HG02943 (cell line): Measurements from ENCODE around the gene MEIS2.

Source experiments
- ATAC-seq: cut with Tn5 transposase; IDR thresholded peaks from one replicate; pipeline ENCODE4 v1.9.1; 2021; ENCODE audit warnings: mild to moderate bottlenecking, low read depth, moderate library complexity; ENCODE audit not compliant: unreplicated experiment

MEIS2 gene

GRCh38 chr15:36940636-36941260, 159.6 kb downstream of the MEIS2 start:
- no peak for ATAC-seq

GRCh38 chr15:36940219-36940618, 160.1 kb downstream of the MEIS2 start:
- no peak for ATAC-seq

DNA sequence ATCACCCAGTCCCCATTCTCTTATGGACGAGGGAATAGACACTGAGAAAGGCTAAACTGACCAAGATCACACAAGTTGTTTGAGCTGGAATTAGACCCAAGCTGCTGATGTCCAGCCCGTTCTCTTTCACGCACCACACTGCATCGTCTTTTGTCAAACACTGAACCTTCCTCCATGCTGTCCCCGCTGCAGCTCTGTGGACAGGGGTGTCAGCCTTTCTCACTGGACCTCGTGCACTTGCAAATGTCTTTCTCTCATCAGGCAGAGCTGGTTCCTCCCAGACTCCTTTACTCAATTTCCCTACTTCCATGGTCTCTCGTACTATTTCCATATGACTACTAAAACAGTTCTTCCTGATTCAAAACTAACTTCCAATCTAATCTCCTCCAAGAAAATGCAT, 161.6 kb downstream of the MEIS2 start:
- no peak for ATAC-seq

DNA sequence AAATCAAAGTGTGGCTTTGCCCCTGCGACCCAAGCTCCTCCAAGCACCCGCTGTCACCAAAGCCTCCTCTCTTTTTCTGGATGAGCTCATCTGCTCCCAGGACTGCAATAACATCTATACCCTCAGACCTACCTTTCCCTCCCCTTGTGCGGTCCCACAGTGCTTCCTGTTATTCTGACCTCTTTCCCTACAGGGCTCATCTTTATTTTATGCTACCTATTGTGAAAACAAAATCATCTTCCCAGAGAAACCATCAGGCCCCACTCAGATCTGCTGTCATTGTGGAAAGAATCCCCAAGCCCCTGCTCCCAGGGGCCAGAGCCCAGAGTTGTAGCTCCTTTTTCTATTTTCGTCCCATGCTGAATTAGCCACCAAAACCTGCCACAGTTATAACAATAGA, 162.2 kb downstream of the MEIS2 start:
- ATAC-seq, result no peak

GRCh38 chr15:36936613-36937012, 163.7 kb downstream of the MEIS2 start:
- no peak for ATAC-seq

- no peak for ATAC-seq
Measured at GRCh38 chr15:36933255-36933990, 166.9 kb downstream of the MEIS2 start.

GRCh38 chr15:36932070-36932469, 168.3 kb downstream of the MEIS2 start:
- no peak for ATAC-seq

DNA sequence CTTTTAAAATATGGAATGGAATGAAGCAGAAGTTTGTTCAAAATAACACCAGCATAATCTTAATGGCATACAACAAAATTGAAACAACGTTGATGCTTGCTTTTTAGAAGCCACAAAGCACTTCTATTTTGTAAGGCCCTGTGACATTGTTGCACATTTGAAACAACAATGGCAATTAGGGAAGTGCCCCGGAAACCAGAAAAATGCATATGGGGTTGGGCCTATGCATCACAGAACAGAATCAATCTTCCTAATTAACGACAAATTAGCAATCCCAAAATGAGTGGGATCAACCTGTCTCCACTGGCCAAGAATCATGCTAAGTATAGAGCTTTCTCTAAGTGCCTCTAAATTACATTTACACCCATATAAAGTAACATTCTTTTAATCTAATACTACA, 168.9 kb downstream of the MEIS2 start:
- no peak for ATAC-seq

GRCh38 chr15:36926427-36926825, 173.9 kb downstream of the MEIS2 start:
- no peak for ATAC-seq

- ATAC-seq, result no peak
Measured at GRCh38 chr15:36925653-36926426, 174.5 kb downstream of the MEIS2 start.

GRCh38 chr15:36925049-36925448, 175.3 kb downstream of the MEIS2 start:
- no peak for ATAC-seq

DNA sequence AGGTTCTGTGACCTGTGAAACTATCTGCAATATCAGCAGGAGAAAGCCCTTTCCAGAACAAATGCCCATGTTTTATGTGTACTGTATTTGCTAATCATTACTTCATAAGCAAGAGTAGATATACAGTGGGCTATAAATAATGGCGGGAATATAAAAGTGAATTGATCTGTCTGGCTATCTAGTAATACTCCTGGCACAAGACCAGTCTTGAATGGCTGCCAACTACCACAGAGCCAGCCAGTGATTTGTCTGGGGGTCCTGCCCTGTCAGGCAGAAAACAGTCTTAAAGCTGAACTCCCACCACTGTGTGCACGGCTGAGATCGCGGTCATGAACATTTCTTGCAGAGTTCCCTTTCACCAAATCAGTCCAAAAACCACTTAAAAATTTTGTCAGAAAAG, 176.3 kb downstream of the MEIS2 start:
- ATAC-seq, result no peak

DNA sequence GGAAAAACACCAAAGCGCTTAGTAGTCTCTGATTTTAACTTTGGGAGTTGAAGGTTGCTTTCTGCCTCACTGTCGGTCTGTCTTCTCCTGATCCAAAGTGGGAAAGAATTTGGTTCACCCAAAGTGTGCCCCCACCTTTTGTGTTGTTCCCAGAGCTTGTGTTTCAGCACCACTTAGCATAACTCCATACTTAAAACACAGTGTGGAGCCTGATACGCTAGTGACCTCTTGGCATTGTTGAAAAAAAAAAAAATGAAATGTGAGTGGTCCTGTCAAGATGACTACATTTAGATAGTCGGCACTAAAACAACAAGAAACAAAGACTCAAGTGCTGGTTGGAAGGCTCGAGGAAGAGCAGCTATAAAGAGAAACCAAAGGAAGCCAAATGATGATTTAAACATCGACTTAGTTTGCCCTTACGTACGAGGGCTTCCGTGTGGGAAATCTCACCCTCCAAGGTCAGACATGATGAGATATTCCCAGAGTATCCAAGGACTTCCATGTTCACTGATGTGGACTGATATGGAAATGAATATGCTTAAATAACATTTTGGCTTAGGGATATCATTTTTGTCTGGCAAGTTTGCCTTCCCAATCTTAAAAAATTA, 178.8 kb downstream of the MEIS2 start:
- ATAC-seq, result no peak

DNA sequence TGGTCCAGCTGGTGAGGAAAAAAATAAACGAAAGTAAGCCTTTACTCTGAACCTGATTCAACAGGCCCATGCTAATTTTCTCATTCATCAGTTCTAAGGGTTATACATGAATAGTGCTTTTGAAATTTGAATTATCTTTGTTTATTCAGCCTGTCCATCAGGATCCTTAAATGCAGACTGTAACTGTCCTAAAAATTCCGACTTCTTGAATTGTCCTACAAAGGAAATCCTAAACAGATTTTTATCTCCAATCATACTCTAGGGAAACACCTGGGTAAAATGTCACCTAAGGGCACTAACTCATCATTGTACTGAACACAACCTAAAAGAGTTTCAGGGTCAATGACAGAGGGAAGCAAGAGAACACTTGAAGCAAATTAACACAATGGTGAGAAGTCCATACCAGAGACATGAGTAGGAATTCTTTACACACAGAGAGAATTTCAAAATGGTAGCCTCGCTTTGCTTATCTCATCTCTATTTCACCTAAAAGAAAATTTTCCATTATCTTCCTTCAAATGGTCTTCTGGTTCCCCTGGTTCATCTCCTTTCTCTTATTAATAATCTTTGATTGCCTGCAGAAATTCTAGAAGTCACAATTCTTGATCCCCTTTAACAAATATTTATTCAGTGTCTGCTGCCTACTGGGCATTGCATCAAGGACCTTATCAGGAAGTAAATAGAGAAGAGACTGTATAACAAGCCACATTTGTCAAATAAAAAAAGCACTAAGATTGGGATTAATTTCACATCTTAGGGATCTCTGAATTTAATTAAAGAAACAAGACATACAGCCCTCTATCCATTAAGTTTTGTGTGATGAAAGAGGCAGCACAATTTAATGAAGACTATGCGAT, 182.7 kb downstream of the MEIS2 start:
- no peak for ATAC-seq

DNA sequence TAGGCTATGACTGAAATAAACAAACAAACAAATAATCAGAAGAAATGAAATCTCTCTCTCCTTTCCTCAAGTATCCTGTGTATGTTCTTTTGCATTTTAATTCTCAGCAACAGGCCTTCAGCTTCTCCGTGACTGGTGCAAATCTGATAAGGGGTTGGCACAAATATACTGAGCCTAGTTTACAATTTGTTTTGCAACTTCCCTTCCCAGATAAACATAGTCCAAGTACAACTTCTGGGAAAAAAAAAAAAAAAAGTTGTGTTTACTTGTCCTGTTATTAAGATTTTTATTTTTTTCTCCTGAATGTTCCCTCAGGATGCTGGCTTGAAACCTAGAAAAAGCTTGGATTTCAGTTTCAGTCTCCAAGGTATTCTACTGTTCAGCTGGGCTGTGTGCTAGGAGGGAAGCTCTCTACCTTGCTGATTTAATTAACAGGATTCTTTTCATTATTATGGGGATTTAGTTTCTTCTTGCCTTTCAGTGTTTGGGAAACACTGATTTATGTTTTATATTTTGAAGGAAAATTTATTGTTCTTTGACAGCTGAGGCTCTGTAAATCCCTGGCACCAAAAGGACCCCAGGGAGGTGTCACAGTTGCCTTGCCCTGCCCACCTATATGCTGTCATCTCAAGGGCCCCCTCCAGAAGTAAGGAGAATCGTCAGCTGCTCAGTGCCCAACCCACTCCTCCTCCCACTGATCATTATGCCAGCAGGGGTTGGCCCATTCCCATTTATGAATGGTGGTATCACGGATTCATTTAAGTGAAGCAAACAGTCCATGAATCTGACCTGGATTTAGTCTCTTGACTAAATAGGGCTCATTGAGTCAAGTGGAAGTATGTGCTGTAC, 185.2 kb downstream of the MEIS2 start:
- no peak for ATAC-seq

- ATAC-seq, result no peak
Measured at GRCh38 chr15:36914466-36914865, 185.9 kb downstream of the MEIS2 start.

- ATAC-seq, result no peak
Measured at GRCh38 chr15:36912311-36912712, 188.0 kb downstream of the MEIS2 start.

- no peak for ATAC-seq
Measured at GRCh38 chr15:36911322-36911944, 188.9 kb downstream of the MEIS2 start.

GRCh38 chr15:36908991-36909390, 191.4 kb downstream of the MEIS2 start:
- ATAC-seq, result no peak
